Liver (tissue), 3 donors: ENCODE results near the gene NR4A2.

Experiments used
- EGR1 ChIP-seq, 2 donors: IDR thresholded peaks; 2 replicates each; pipeline ENCODE4 v1.6.1; 2016 to 2018; ENCODE audit warnings: antibody characterized with exemption in 2 of 2, low read depth in 2 of 2
- FOXA1 ChIP-seq: IDR thresholded peaks from 2 replicates; pipeline ENCODE4 v1.6.1; 2016; ENCODE audit warnings: antibody characterized with exemption
- GABPA ChIP-seq, 2 donors: IDR thresholded peaks in 1 of 2; conservative IDR thresholded peaks in 1 of 2; 2 replicates each; pipeline ENCODE4 v1.6.1; 2016; ENCODE audit warnings: antibody characterized with exemption in 2 of 2, mild to moderate bottlenecking in 1 of 2, moderate library complexity in 1 of 2
- JUND ChIP-seq, 2 donors: IDR thresholded peaks; 2 replicates each; pipeline ENCODE4 v1.6.1; 2016; ENCODE audit warnings: antibody characterized with exemption in 2 of 2
- RAD21 ChIP-seq, 2 donors: IDR thresholded peaks; 2 replicates each; pipeline ENCODE4 v1.6.1; 2016; ENCODE audit warnings: antibody characterized with exemption in 2 of 2, mild to moderate bottlenecking in 2 of 2
- SP1 ChIP-seq: IDR thresholded peaks from 2 replicates; pipeline ENCODE4 v1.6.1; 2018; ENCODE audit warnings: antibody characterized with exemption, mild to moderate bottlenecking
- TAF1 ChIP-seq: conservative IDR thresholded peaks from 2 replicates; pipeline ENCODE4 v1.6.1; 2016; ENCODE audit warnings: antibody characterized with exemption, mild to moderate bottlenecking
- TF ChIP-seq, protein P1 (sequence below): fragments of 150-350 bp; IDR thresholded peaks from 2 replicates; pipeline ENCODE4 v1.5.1; 2017; ENCODE audit warnings: improper control_type of control experiment, low read depth, low read length; ENCODE audit not compliant: missing input control
- TF ChIP-seq, protein P2 (sequence below): IDR thresholded peaks from 2 replicates; pipeline ENCODE4 v1.6.1; 2016; ENCODE audit warnings: antibody characterized with exemption
- TF ChIP-seq, protein P3 (sequence below): IDR thresholded peaks from 2 replicates; pipeline ENCODE4 v1.6.1; 2016; ENCODE audit warnings: antibody characterized with exemption, mild to moderate bottlenecking
- TF ChIP-seq, protein P4 (sequence below): IDR thresholded peaks from 2 replicates; pipeline ENCODE4 v1.6.1; 2016; ENCODE audit warnings: antibody characterized with exemption
- donor health status: healthy.
- donor health status: healthy.

DNA sequence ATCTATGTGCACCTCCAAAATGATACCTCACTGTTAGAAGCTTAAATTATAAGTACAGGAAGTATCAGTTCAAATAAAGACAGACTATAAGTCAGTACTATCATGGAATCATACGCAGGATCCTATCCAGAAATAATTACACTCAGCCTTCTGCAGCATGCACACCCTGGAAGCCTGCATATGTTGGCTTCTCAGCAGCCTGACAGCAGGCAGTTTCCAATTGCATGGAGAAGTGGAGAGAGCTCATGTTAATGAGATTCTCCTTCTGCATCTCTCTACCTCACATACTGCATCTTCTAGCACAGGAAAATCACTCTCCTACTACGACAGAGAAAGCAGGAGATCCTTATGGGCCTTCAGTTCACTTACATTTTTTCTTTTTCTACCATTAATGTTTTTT, 20.5 kb downstream of the NR4A2 start:
- TF ChIP-seq RAD21 (IDR thresholded peaks at IDR 0.05) (no peak), JUND (IDR thresholded peaks at IDR 0.05) (no peak), TAF1 (no peak), GABPA (IDR thresholded peaks at IDR 0.05 in 1 of 2, conservative IDR thresholded peaks at IDR 0.05 in 1 of 2) (no peak), EGR1 (IDR thresholded peaks at IDR 0.05; ENCODE audit: low read depth in 2 of 2) (no peak), SP1 (no peak), FOXA1 (no peak)
- TF ChIP-seq, protein P1, sequence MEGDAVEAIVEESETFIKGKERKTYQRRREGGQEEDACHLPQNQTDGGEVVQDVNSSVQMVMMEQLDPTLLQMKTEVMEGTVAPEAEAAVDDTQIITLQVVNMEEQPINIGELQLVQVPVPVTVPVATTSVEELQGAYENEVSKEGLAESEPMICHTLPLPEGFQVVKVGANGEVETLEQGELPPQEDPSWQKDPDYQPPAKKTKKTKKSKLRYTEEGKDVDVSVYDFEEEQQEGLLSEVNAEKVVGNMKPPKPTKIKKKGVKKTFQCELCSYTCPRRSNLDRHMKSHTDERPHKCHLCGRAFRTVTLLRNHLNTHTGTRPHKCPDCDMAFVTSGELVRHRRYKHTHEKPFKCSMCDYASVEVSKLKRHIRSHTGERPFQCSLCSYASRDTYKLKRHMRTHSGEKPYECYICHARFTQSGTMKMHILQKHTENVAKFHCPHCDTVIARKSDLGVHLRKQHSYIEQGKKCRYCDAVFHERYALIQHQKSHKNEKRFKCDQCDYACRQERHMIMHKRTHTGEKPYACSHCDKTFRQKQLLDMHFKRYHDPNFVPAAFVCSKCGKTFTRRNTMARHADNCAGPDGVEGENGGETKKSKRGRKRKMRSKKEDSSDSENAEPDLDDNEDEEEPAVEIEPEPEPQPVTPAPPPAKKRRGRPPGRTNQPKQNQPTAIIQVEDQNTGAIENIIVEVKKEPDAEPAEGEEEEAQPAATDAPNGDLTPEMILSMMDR: no peak
- TF ChIP-seq, protein P2, sequence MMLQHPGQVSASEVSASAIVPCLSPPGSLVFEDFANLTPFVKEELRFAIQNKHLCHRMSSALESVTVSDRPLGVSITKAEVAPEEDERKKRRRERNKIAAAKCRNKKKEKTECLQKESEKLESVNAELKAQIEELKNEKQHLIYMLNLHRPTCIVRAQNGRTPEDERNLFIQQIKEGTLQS: no peak
- TF ChIP-seq, protein P3, sequence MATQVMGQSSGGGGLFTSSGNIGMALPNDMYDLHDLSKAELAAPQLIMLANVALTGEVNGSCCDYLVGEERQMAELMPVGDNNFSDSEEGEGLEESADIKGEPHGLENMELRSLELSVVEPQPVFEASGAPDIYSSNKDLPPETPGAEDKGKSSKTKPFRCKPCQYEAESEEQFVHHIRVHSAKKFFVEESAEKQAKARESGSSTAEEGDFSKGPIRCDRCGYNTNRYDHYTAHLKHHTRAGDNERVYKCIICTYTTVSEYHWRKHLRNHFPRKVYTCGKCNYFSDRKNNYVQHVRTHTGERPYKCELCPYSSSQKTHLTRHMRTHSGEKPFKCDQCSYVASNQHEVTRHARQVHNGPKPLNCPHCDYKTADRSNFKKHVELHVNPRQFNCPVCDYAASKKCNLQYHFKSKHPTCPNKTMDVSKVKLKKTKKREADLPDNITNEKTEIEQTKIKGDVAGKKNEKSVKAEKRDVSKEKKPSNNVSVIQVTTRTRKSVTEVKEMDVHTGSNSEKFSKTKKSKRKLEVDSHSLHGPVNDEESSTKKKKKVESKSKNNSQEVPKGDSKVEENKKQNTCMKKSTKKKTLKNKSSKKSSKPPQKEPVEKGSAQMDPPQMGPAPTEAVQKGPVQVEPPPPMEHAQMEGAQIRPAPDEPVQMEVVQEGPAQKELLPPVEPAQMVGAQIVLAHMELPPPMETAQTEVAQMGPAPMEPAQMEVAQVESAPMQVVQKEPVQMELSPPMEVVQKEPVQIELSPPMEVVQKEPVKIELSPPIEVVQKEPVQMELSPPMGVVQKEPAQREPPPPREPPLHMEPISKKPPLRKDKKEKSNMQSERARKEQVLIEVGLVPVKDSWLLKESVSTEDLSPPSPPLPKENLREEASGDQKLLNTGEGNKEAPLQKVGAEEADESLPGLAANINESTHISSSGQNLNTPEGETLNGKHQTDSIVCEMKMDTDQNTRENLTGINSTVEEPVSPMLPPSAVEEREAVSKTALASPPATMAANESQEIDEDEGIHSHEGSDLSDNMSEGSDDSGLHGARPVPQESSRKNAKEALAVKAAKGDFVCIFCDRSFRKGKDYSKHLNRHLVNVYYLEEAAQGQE: no peak
- TF ChIP-seq, protein P4, sequence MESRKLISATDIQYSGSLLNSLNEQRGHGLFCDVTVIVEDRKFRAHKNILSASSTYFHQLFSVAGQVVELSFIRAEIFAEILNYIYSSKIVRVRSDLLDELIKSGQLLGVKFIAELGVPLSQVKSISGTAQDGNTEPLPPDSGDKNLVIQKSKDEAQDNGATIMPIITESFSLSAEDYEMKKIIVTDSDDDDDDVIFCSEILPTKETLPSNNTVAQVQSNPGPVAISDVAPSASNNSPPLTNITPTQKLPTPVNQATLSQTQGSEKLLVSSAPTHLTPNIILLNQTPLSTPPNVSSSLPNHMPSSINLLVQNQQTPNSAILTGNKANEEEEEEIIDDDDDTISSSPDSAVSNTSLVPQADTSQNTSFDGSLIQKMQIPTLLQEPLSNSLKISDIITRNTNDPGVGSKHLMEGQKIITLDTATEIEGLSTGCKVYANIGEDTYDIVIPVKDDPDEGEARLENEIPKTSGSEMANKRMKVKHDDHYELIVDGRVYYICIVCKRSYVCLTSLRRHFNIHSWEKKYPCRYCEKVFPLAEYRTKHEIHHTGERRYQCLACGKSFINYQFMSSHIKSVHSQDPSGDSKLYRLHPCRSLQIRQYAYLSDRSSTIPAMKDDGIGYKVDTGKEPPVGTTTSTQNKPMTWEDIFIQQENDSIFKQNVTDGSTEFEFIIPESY: no peak
